MCF 10A (cell line): ENCODE results near the gene MAML2. TPM values are rescaled to one million over a fixed set of nuclear protein-coding genes. Genes with fewer than 3 reads are reported as not detected.

Source experiments
- BruUV-seq: library from RNA; stranded (reverse); fragments of 400-500 nt; replicated peaks from 2 replicates; lab custom pipeline; 2021; lab: Mats Ljungman, UMichigan
- CTCF ChIA-PET: fragments of 300-600 bp; sonication (Branson Sonifier 250); formaldehyde crosslinking; extraction: SDS; loops from one replicate; lab custom pipeline; 2021; ENCODE audit warnings: antibody characterized with exemption, inconsistent platforms; lab: Yijun Ruan, JAX
- POLR2A ChIA-PET: fragments of 300-600, 350-650 bp; sonication (Branson Sonifier 250); formaldehyde crosslinking; extraction: SDS; loops from one replicate; lab custom pipeline; 2020; ENCODE audit warnings: antibody characterized with exemption, inconsistent platforms; lab: Yijun Ruan, JAX
- DNase-seq: peaks from one replicate; pipeline ENCODE4 v3.0.0-alpha.2; 2018; ENCODE audit not compliant: unreplicated experiment
- H3K27ac Mint-ChIP-seq: one replicate; pipeline ENCODE4 v1.8.0; 2022; ENCODE audit warnings: mild to moderate bottlenecking, low read depth, mixed read lengths; ENCODE audit not compliant: unreplicated experiment
- H3K27me3 Mint-ChIP-seq: one replicate; pipeline ENCODE4 v1.8.0; 2022; ENCODE audit warnings: mixed read lengths; ENCODE audit not compliant: insufficient read depth, unreplicated experiment
- H3K36me3 Mint-ChIP-seq: one replicate; pipeline ENCODE4 v1.8.0; 2022; ENCODE audit warnings: mild to moderate bottlenecking, moderate library complexity, mixed read lengths; ENCODE audit not compliant: insufficient read depth, unreplicated experiment
- H3K4me1 Mint-ChIP-seq: one replicate; pipeline ENCODE4 v1.8.0; 2022; ENCODE audit warnings: mixed read lengths; ENCODE audit not compliant: insufficient read depth, unreplicated experiment
- H3K4me3 Mint-ChIP-seq: one replicate; pipeline ENCODE4 v1.8.0; 2022; ENCODE audit warnings: mild to moderate bottlenecking, moderate library complexity, mixed read lengths; ENCODE audit not compliant: unreplicated experiment
- H3K9me3 Mint-ChIP-seq: one replicate; pipeline ENCODE4 v1.8.0; 2022; ENCODE audit warnings: mixed read lengths; ENCODE audit not compliant: unreplicated experiment
- CTCF ChIP-seq: fragments of 200-600 bp; IDR thresholded peaks from one replicate; pipeline ENCODE4 v1.8.0; 2022; ENCODE audit warnings: antibody characterized with exemption, mild to moderate bottlenecking; ENCODE audit not compliant: unreplicated experiment
- intact Hi-C: fragments of 100-400 bp; cut with micrococcal nuclease; formaldehyde crosslinking; loops from 2 replicates; pipeline ENCODE4 v1.14.1; 2022
- total RNA-seq: library from RNA; stranded (reverse); gene quantifications from 2 replicates; pipeline ENCODE4 v1.2.3, GENCODE V29; 2022

MAML2 gene
- total RNA-seq, 1 experiment from 2014 or later, result 8.6 TPM

DNA sequence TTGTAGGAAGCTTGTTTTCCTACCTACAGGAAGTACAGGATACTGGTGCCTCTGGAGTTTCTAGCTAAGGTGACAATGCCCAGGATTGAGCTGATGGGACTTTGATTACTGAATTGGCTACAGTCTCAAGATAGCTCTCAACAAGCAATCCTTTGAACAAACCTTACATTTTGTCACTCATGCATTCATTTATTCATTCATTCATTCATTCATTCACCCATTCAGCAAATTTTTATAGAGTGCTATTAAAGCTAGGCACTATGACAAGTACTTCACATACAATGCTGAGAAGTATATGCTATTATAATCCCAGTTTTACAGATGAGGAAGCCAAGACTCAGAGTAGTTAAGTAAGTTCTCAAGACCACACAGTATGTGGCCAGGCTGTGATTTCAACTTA, 316.0 kb downstream of the MAML2 start:
- Mint-ChIP-seq H3K4me1 (no peaks in the 10 kb centered on the region), H3K36me3 (peaks cover 6% of the 10 kb centered on the region), H3K27ac (no peak overlapping the region), H3K27me3 (no peaks in the 10 kb centered on the region), H3K9me3 (no peaks in the 10 kb centered on the region), H3K4me3 (no peak overlapping the region)
- no TSS peak for BruUV-seq
- no peak for DNase-seq
- POLR2A ChIA-PET, result no interaction called here
- intact Hi-C loops, result no loop called here
- no peak for TF ChIP-seq CTCF
- CTCF ChIA-PET, result interaction anchor here (1.1 kb wide), 1 partner anchor 191 kb away, joined by 5 read pairs; no protein-coding TSS in a partner anchor

- ChIA-PET POLR2A (no interaction called here), CTCF (interaction anchor here (0.7 kb wide), 1 partner anchor 180 kb away, joined by 3 read pairs; no protein-coding TSS in a partner anchor)
- Mint-ChIP-seq H3K4me3 (no peak overlapping the region), H3K36me3 (peaks cover 6% of the 10 kb centered on the region), H3K4me1 (no peaks in the 10 kb centered on the region), H3K27ac (no peak overlapping the region), H3K9me3 (no peaks in the 10 kb centered on the region), H3K27me3 (no peaks in the 10 kb centered on the region)
- BruUV-seq, result no TSS peak
- no peak for TF ChIP-seq CTCF
- no peak for DNase-seq
- intact Hi-C loops, result no loop called here
Measured at GRCh38 chr11:96026310-96026709, 316.7 kb downstream of the MAML2 start.

- H3K4me1 Mint-ChIP-seq, result no peaks in the 10 kb centered on the region
- no peak for DNase-seq
- H3K9me3 Mint-ChIP-seq, result no peaks in the 10 kb centered on the region
- no peak overlapping the region for H3K27ac Mint-ChIP-seq
- intact Hi-C loops, result no loop called here
- ChIA-PET POLR2A (no interaction called here), CTCF (interaction anchor here (1.5 to 1.7 kb wide), 2 partner anchors 9 to 31 kb away, joined by 3 read pairs; no protein-coding TSS in a partner anchor)
- TF ChIP-seq CTCF, result no peak
- peaks cover 6% of the 10 kb centered on the region for H3K36me3 Mint-ChIP-seq
- H3K27me3 Mint-ChIP-seq, result no peaks in the 10 kb centered on the region
- H3K4me3 Mint-ChIP-seq, result no peak overlapping the region
- BruUV-seq, result no TSS peak
Measured at GRCh38 chr11:96024666-96025065, 318.3 kb downstream of the MAML2 start.

DNA sequence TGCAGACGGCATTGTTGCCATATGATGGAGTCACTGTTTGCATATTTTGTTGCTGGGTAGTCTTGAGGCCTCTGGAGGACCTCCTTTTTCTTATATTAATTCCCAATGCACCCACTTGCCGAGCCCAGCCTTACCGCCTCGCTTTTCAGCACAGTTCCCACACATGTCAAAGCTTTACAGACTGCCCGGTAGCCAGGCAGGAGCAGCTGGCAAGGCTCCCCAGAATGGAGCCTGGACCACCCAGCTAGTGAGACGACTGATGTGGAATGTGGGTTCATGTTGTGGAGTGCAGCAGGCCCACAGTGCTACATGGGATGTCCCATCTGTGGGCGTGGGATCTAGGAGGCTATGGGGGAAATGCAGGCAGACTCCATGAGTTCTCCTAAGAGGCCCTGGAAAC, 319.7 kb downstream of the MAML2 start:
- no peaks in the 10 kb centered on the region for H3K4me1 Mint-ChIP-seq
- TF ChIP-seq CTCF, result no peak
- intact Hi-C loops, result no loop called here
- no peaks in the 10 kb centered on the region for H3K27me3 Mint-ChIP-seq
- no peaks in the 10 kb centered on the region for H3K36me3 Mint-ChIP-seq
- ChIA-PET CTCF (interaction anchor here (0.6 to 1.7 kb wide), 6 partner anchors 8 to 370 kb away, joined by 3 to 6 read pairs (median 4); no protein-coding TSS in a partner anchor), POLR2A (interaction anchor here (0.6 to 0.7 kb wide), 2 partner anchors 9 to 1875 kb away, joined by 3 read pairs; no protein-coding TSS in a partner anchor)
- no peak overlapping the region for H3K27ac Mint-ChIP-seq
- no TSS peak for BruUV-seq
- H3K9me3 Mint-ChIP-seq, result no peaks in the 10 kb centered on the region
- DNase-seq, result no peak
- no peak overlapping the region for H3K4me3 Mint-ChIP-seq
